ENCODE measurements around the gene PODNL1. TPM values are rescaled to one million over a fixed set of nuclear protein-coding genes. Genes with fewer than 3 reads are reported as not detected.

The PODNL1 gene
- total RNA-seq, 3 donors from 2014 or later: 0.80 to 8.8 (median 2.3) TPM

DNA sequence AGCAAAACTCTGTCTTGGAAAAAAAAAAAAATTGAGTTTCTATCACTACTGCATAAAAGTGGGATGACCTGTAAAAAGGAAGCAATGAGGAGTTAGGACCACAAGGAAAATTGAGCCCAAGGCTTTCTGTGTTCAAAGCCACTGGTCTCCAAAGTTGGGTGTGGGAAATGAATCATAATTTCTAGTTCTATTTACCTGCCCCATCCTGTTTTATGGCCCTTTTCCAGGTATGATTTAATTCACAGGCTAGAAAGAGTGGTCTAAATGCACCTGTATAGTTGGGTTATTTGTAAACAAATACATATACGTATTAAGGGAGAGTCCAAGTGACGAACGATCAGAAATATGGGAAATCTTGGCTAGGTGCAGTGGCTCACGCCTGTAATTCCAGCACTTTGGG lies 8.2 kb upstream of the PODNL1 start:
- Histone ChIP-seq H3K9me3 (no peaks in the 10 kb centered on the region), H3K4me3 (no peak overlapping the region), H3K27me3 (no peaks in the 10 kb centered on the region), H3K36me3 (no peaks in the 10 kb centered on the region), H3K27ac (no peak overlapping the region), H3K4me1 (no peaks in the 10 kb centered on the region)
- TF ChIP-seq, protein P1, sequence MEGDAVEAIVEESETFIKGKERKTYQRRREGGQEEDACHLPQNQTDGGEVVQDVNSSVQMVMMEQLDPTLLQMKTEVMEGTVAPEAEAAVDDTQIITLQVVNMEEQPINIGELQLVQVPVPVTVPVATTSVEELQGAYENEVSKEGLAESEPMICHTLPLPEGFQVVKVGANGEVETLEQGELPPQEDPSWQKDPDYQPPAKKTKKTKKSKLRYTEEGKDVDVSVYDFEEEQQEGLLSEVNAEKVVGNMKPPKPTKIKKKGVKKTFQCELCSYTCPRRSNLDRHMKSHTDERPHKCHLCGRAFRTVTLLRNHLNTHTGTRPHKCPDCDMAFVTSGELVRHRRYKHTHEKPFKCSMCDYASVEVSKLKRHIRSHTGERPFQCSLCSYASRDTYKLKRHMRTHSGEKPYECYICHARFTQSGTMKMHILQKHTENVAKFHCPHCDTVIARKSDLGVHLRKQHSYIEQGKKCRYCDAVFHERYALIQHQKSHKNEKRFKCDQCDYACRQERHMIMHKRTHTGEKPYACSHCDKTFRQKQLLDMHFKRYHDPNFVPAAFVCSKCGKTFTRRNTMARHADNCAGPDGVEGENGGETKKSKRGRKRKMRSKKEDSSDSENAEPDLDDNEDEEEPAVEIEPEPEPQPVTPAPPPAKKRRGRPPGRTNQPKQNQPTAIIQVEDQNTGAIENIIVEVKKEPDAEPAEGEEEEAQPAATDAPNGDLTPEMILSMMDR (IDR thresholded peaks at IDR 0.05): no peak
- TF ChIP-seq POLR2AphosphoS5 (IDR thresholded peaks at IDR 0.05): no peak
- TF ChIP-seq POLR2A (IDR thresholded peaks at IDR 0.05): no peak
- intact Hi-C loops (cut with DNase I; ENCODE audit: low total_unique reads): no loop called here
- no peak for DNase-seq (ENCODE audit: low spot score in 2 of 2)

DNA sequence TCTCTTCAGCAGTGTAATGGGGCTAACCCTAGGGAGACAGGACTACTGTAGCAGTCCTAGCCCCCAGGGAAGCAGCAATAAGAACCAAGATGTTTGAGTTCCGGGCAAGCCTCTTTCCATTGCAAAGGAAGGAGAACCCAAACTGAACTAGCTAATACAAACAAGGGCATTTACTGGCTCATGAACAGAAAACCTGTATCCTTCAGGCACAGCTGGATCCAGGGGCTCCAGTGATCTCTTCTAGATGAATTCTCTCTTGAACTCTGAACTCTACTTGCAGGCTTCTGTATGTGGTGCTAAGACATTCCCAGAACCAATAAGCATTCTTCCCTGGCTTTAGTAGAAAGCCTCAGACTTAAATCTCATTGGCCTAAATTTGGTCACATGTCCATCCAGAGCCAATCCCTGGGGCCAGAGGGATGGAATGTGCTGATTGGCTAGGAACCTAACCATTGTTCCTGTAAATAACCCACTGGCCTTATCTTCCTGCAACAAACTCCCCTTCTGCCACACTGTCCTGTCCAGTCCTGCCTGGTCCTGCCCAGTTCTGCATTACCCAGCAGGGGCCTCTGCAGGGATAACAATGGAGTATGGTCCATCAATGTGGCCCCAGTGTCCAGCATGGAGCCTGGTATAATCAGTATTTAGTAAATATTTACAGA lies 3.9 kb upstream of the PODNL1 start:
- Histone ChIP-seq H3K9me3 (no peaks in the 10 kb centered on the region), H3K4me3 (no peak overlapping the region), H3K27me3 (peaks cover 0 to 5% of the 10 kb centered on the region in 2 donors), H3K36me3 (no peaks in the 10 kb centered on the region), H3K27ac (no peak overlapping the region), H3K4me1 (peaks cover 0 to 4% of the 10 kb centered on the region in 2 donors)
- no peak for DNase-seq (ENCODE audit: low spot score in 2 of 2)
- intact Hi-C loops (cut with DNase I; ENCODE audit: low total_unique reads): no loop called here
- TF ChIP-seq, protein P1 (IDR thresholded peaks at IDR 0.05): no peak
- TF ChIP-seq POLR2A (IDR thresholded peaks at IDR 0.05): no peak
- no peak for TF ChIP-seq POLR2AphosphoS5 (IDR thresholded peaks at IDR 0.05)

DNA sequence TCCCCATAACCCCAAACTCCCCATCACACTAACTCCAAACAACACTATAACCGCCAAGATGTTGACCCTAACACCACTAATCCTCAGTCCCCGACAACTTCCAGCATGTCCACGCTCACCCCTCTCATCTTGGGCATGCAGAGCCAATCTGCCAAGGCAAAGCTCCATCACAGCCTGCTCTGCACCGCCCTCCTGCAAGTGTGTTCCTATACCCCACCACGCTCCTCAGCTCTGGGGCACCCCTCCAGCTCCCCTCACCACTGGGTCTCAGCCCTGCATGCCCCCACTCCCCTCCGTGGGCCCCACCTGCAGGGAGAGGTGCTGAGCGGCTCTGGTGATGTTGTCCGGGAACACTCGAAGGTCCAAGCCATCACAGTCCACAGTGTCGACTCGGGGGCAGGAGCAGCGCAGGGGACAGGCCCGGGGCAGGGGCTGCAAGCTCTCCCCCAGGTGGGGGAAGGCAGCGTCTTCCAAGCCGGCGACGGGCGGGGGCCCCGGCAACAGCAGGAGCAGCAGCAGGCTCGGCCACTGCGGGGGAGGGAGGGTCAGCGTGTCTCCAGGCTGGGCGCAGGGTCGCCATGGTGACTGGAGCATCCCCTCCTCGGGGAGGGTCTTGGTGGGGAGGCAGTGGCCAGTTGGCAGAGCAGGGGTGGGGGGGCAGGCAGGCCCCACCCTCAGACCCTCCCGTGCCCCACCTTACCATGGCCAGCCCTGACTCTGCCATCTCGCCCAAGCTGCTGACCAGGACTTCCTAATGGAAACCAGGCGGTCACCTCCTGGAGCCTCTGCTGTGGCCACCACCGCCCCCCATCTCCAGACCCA lies 527 bp downstream of the PODNL1 start:
- peaks cover 0 to 4% of the 10 kb centered on the region in 2 donors for H3K4me1 ChIP-seq
- peak overlapping the region; percentile 79 to 80 for H3K27ac ChIP-seq
- peak overlapping the region; percentile 12 to 59 (median 58) for H3K4me3 ChIP-seq
- H3K36me3 ChIP-seq: no peaks in the 10 kb centered on the region
- H3K27me3 ChIP-seq: peaks cover 0 to 5% of the 10 kb centered on the region in 2 donors
- H3K9me3 ChIP-seq: no peaks in the 10 kb centered on the region
- intact Hi-C loops (cut with DNase I; ENCODE audit: low total_unique reads): no loop called here
- no peak for DNase-seq (ENCODE audit: low spot score in 2 of 2)
- TF ChIP-seq, protein P1 (IDR thresholded peaks at IDR 0.05): no peak
- no peak for TF ChIP-seq POLR2A (IDR thresholded peaks at IDR 0.05)
- TF ChIP-seq POLR2AphosphoS5 (IDR thresholded peaks at IDR 0.05): no peak

DNA sequence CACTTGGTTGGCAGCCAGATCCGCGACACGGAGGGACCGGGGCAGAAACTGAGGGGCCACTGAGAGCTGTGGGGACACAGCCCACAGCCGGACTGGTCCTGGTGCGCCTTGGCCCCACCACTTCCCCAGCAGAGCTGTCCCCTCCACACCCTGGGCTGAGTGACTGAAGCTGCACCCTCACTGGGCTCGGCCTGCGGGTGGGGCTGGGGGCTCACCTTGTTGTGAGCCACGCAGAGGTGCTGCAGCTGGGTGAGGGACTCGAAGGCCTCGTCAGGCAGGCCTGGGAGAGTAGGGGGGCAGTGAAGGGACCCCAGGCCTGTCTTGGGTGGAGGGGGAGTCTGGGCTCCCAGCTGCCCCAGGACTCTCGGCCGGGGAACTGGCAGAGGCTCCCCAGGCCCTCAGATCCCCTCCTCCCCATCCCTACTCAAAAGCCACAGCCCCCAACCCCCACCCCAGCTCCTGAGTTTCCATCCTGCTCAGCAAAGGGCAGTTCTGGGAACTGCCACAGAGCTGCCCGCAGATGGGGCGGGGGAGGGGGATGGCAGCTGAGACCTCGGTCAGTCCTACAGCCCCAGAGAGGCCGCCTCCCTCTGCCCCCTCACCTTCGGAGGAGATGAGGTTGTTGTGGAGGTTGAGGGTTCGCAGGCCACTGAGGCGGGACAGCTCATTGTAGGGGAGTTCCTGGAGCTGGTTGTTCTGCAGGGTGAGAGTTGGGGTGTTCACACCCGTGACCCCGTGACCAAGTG lies 2.3 kb downstream of the PODNL1 start:
- H3K4me3 ChIP-seq: no peak overlapping the region
- no peak for DNase-seq (ENCODE audit: low spot score in 2 of 2)
- H3K4me1 ChIP-seq: peaks cover 0 to 4% of the 10 kb centered on the region in 2 donors
- H3K9me3 ChIP-seq: no peaks in the 10 kb centered on the region
- peaks cover 0 to 5% of the 10 kb centered on the region in 2 donors for H3K27me3 ChIP-seq
- TF ChIP-seq POLR2A (IDR thresholded peaks at IDR 0.05): no peak
- TF ChIP-seq, protein P1 (IDR thresholded peaks at IDR 0.05): no peak
- TF ChIP-seq POLR2AphosphoS5 (IDR thresholded peaks at IDR 0.05): no peak
- H3K27ac ChIP-seq: peak overlapping the region in 1 of 2 donors; percentile 3
- H3K36me3 ChIP-seq: no peaks in the 10 kb centered on the region
- intact Hi-C loops (cut with DNase I; ENCODE audit: low total_unique reads): no loop called here

Data from breast epithelium (tissue), 4 donors.